DMS53 treated with DMSO at 0.1 percent for 48 hours (cell line): ENCODE data around the gene IDH2.
"Not testable (repeated sequence)": the region's sequence is repeated elsewhere in the genome, so short reads cannot be mapped to it uniquely, and the experiment has no call there.

Experiments used
- DNase-seq: peaks from one replicate; lab custom pipeline; 2025; ENCODE audit not compliant: unreplicated experiment; lab: John Stamatoyannopoulos, UW

Gene IDH2

DNA sequence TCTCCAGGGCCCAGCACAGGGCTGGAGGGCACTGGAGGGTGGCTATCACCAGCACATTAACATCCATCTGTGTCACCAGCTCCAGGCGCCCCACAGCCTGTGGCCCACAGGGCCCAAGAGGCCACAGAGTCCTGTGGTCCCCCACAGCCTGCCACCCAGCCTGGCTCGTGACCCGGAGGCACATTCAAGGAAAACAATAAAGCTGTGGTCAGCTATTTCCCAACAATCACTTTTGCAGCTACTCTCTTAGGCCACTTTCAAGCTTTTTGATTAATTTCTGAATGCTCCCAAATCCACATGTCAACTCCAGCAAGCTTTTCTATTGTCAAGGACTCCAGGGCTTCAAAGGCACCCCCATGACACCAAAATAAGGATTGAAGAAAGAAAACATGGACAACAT lies 16.7 kb downstream of the IDH2 start:
- DNase-seq: no peak

DNA sequence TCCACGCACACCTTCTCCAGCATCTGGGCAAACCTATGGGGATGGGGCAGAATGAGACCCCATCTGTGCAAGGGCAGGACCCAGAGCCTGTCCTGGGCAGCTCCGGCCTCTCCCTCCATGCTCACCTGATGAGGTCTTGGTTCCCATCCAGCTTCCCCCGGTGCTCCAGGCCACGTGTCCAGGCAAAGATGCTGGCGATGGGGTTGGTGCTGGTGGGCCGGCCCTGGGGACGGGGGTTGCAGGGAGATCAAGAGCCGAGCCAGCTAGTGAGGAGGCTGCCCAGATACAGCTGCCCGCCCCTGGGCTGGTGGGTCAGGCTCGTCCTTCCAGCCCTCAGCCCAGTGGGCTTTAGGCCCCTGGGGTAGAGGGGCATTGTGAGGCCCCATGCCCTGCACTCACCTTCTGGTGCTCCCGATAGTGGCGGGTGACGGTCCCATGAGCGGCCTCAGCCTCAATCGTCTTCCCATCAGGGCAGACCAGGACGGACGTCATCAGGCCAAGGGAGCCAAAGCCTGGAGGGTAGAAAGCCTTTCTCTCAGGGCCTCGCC lies 17.3 kb downstream of the IDH2 start:
- no peak for DNase-seq

GRCh38 chr15:90083954-90084607 lies 18.2 kb downstream of the IDH2 start:
- DNase-seq: no peak

- DNase-seq: no peak
Observed at GRCh38 chr15:90083419-90083818, 18.8 kb downstream of the IDH2 start.

DNA sequence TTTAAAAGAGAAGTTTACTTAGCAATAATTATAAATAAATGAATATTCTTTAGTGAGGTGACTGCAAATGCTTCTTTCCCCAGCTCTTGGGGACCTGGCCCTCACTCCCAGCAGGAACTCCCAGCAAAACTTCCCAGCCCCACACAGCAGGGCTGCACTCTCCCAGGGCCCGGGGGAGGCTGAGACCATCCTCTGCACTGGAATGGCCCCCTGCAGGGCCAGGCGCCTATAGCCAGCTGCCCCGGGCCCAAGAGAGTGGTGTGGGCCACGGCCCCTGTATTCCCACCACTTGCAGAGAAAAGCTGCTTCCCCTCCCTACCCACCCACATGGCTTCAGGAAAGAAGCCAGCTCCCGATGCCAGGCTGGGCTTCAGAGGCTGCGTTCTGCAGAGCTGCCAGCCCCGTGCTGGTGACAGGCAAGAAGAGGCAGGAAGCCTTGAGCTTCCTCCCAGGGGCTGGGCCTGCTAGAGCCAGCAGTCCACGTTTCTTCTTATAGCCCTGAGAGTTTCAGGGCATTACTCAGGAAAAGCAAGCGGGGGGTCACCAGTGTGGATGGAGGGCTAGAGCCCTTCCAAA lies 20.0 kb downstream of the IDH2 start:
- DNase-seq: no peak

DNA sequence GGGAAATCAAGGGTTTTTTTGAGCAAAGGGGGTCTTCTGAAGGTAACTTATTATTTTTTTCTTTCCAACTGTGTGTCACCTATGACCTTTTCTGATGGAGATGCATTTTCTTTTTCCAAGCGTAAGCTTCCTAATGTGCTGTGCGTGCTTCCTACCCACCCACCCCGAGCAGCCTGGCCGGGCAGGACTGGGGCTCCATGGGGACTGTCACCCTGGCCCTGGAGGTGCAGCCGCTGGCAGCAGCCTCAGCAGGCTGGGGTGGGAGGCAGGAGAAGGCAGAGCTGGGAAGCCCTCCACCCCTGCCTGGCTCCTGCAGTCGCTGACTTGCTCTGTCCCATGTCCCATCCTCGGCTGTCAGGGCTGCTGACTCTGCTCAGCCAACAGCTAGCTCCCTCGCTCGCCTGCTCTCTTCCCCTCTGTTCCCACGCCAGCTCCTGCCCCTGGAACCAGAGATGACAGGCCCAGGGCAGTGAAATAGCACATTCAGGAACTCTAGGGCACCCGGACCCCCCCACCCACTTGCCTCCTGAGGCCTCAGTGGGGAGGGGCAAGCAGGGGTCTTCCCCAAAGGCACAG lies 21.4 kb downstream of the IDH2 start:
- no peak for DNase-seq

- DNase-seq: no peak
Observed at GRCh38 chr15:90080458-90080755, 21.9 kb downstream of the IDH2 start.

DNA sequence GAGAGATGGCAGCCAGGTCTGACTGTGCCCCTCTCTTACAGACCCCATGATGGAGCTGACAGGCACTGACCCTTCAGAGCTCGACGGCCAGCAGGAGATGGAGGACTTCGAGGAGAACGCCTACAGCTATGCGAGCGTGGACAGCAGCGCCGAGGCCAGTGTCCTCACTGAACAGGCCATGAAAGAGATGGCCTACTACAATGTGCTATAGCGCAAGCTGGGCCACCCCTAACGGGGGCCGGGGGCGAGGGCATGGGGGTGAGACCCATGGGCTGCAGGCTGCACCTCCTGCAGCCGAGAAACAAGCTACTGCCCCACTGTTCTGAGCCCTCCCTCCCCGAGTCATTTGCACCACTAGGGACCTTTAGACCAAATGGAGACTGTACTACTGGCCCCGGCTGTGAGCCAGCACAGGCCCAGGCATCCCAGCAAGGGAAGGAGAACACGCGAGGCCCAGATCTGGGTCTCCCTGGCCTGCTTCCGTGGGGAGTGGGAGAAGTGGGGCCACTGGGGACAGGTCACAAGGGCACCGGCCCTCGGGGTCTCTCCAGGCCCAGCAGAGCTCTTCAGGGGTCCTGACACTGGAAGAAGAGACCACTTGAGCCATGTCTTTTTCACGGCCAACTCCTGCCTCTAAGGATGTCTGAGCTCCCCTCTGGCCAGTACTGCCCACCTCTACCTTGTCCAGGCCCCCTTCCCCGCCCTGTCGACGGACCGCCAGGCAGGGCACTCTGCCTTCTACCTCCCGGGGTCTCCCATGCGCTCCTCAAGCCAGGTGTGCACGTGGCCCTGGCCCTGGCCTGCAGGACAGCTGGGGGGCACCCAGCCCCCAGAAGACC lies 22.4 kb downstream of the IDH2 start:
- no peak for DNase-seq

GRCh38 chr15:90078965-90079364 lies 23.3 kb downstream of the IDH2 start:
- DNase-seq: no peak

- DNase-seq: no peak
Observed at GRCh38 chr15:90076716-90077115, 25.6 kb downstream of the IDH2 start.

DNA sequence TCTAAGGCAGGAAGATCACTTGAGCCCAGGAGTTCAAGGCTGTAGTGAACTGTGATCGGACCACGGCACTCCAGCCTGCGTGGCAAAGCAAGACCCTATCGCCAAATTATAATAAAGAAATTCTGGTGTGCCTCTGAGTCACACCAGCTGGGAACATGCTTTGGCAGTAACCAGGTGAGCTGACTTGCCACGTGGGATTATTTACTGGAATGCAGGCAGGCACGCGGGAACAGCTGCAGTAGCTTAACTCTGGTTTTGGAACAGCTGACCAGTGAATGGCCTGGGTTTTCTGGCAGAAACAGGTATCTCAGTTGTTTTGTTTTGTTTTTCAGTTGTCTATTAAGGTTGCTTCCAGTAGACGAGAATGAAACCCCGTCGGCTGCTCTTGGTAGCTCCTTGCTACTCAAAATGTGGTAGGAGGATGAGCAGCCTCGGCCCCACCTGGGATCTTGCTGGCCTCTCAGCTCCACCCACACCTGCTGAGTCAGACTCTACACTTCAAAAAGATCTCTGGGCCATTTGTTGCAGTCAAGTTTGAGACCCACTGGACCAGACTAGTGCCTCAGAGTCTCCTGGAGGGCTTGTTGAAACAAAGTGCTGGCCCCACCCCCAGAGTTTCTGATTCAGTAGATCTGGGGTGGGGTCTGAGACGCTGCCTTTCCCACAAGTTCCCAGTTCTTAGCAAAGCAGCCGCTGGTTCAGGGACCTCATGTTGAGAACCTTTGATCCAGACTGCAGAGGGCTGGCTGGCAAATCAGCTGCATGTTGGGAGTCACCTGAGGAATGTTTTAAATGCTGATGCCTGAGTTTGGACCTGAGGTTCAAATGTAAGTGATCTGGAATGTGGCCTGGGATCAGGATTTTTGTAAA lies 26.6 kb downstream of the IDH2 start:
- peak; percentile 55 for DNase-seq

DNA sequence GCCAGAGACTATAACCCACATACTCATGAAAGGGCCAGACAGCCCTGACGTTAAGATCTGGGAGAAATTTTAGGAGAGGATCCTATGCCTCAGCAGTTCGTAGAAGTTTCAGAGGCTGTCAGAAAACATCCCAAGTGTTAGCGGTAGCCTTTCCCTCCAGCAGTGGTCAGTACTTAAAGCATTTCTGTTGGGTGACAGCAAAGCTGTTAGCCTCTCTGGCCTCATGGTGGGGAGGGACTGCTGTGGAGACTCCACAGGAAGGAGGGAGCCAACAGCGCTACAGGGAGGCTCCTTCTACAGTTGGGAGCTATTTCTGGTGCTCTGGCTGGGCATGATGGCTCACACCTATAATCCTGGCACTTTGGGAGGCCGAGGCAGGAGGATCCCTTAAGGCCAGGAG lies 27.4 kb downstream of the IDH2 start:
- DNase-seq: no peak

DNA sequence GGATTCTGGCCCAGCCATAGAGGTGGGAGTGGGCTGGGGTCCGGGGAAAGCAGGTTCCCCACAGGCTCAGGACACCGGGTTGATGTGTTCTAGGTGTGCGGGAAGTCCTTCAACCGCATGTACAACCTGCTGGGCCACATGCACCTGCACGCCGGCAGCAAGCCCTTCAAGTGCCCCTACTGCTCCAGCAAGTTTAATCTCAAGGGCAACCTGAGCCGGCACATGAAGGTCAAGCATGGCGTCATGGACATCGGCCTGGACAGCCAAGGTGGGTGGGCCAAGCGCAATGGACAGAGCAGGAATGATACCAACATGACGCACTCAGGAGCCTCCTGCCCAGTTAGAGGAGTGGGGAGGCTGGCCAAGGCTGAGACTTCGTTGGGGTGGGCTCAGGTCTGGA lies 28.2 kb downstream of the IDH2 start:
- no peak for DNase-seq

GRCh38 chr15:90072978-90073640 lies 29.2 kb downstream of the IDH2 start:
- DNase-seq: no peak

- DNase-seq: peak; percentile 36
Observed at GRCh38 chr15:90071220-90071807, 31.0 kb downstream of the IDH2 start.

- DNase-seq: not testable (repeated sequence)
Observed at GRCh38 chr15:90070623-90071022, 31.6 kb downstream of the IDH2 start.

- no peak for DNase-seq
Observed at GRCh38 chr15:90067953-90068606, 34.2 kb downstream of the IDH2 start.

- DNase-seq: no peak
Observed at GRCh38 chr15:90067181-90067952, 34.9 kb downstream of the IDH2 start.

- no peak for DNase-seq
Observed at GRCh38 chr15:90065682-90066049, 36.6 kb downstream of the IDH2 start.
